Activated T-helper 1 cell treated with anti-CD3 and anti-CD28 coated beads, Interleukin-12 subunit alpha, Interleukin-12 subunit beta, Interleukin-2, Interleukin-4 antibody, amounts not matched to agents 30 ng/mL and 10 ng/mL and 1 ng/mL, durations not matched to agents 14 hours and 24 hours and 36 hours (primary cell): ENCODE results near the gene WFIKKN2. TPM values are rescaled to one million over a fixed set of nuclear protein-coding genes. Genes with fewer than 3 reads are reported as not detected.

Experiments used
- DNase-seq: peaks from one replicate; pipeline ENCODE4 v3.0.0; 2021; ENCODE audit warnings: low spot score
- H3K27ac Mint-ChIP-seq: one replicate; pipeline ENCODE4 v1.8.0; 2021; ENCODE audit warnings: mild to moderate bottlenecking, mixed read lengths
- H3K27me3 Mint-ChIP-seq: one replicate; pipeline ENCODE4 v1.8.0; 2022; ENCODE audit warnings: mild to moderate bottlenecking, moderate library complexity, mixed read lengths; ENCODE audit not compliant: insufficient read depth
- H3K36me3 Mint-ChIP-seq: one replicate; pipeline ENCODE4 v1.8.0; 2021; ENCODE audit warnings: low read depth, mixed read lengths
- H3K4me1 Mint-ChIP-seq: one replicate; pipeline ENCODE4 v1.8.0; 2021; ENCODE audit warnings: low read depth, mixed read lengths
- H3K4me3 Mint-ChIP-seq: one replicate; pipeline ENCODE4 v1.8.0; 2021; ENCODE audit warnings: mild to moderate bottlenecking, moderate library complexity, mixed read lengths
- H3K9me3 Mint-ChIP-seq: one replicate; pipeline ENCODE4 v1.8.0; 2021; ENCODE audit warnings: mixed read lengths
- intact Hi-C: fragments of 100-400 bp; cut with micrococcal nuclease; formaldehyde crosslinking; loops from one replicate; pipeline ENCODE4 v1.15.1; 2024
- total RNA-seq: library from RNA; stranded (reverse); gene quantifications from 2 replicates; pipeline ENCODE4 v1.2.3, GENCODE V29; 2022

The WFIKKN2 gene
- total RNA-seq, 1 donor from 2014 or later, result not detected

GRCh38 chr17:50831471-50831928 is 3.9 kb upstream of the WFIKKN2 start:
- Mint-ChIP-seq H3K9me3 (no peaks in the 10 kb centered on the region), H3K27ac (no peak overlapping the region), H3K27me3 (peaks cover 15% of the 10 kb centered on the region), H3K36me3 (no peaks in the 10 kb centered on the region), H3K4me1 (no peaks in the 10 kb centered on the region), H3K4me3 (no peak overlapping the region)
- no peak for DNase-seq
- intact Hi-C loops, result no loop called here

GRCh38 chr17:50832267-50832863 is 3.0 kb upstream of the WFIKKN2 start:
- Mint-ChIP-seq H3K4me3 (no peak overlapping the region), H3K9me3 (no peaks in the 10 kb centered on the region), H3K27ac (no peak overlapping the region), H3K27me3 (peaks cover 12% of the 10 kb centered on the region), H3K36me3 (no peaks in the 10 kb centered on the region), H3K4me1 (no peaks in the 10 kb centered on the region)
- intact Hi-C loops, result no loop called here
- DNase-seq, result no peak

- H3K9me3 Mint-ChIP-seq, result no peaks in the 10 kb centered on the region
- intact Hi-C loops, result no loop called here
- no peak overlapping the region for H3K27ac Mint-ChIP-seq
- peaks cover 10% of the 10 kb centered on the region for H3K27me3 Mint-ChIP-seq
- H3K36me3 Mint-ChIP-seq, result no peaks in the 10 kb centered on the region
- H3K4me3 Mint-ChIP-seq, result no peak overlapping the region
- H3K4me1 Mint-ChIP-seq, result no peaks in the 10 kb centered on the region
- DNase-seq, result no peak
Observed at GRCh38 chr17:50832864-50833381, 2.5 kb upstream of the WFIKKN2 start.

GRCh38 chr17:50833510-50834428 is 1.6 kb upstream of the WFIKKN2 start:
- peaks cover 7% of the 10 kb centered on the region for H3K27me3 Mint-ChIP-seq
- DNase-seq, result no peak
- intact Hi-C loops, result no loop called here
- no peaks in the 10 kb centered on the region for H3K36me3 Mint-ChIP-seq
- no peaks in the 10 kb centered on the region for H3K4me1 Mint-ChIP-seq
- no peaks in the 10 kb centered on the region for H3K9me3 Mint-ChIP-seq
- H3K4me3 Mint-ChIP-seq, result no peak overlapping the region
- no peak overlapping the region for H3K27ac Mint-ChIP-seq

GRCh38 chr17:50834429-50835300 is 721 bp upstream of the WFIKKN2 start:
- intact Hi-C loops, result no loop called here
- no peak overlapping the region for H3K4me3 Mint-ChIP-seq
- no peaks in the 10 kb centered on the region for H3K36me3 Mint-ChIP-seq

GRCh38 chr17:50836826-50837225 is 1.4 kb downstream of the WFIKKN2 start:
- Mint-ChIP-seq H3K36me3 (no peaks in the 10 kb centered on the region), H3K27ac (no peak overlapping the region), H3K4me1 (no peaks in the 10 kb centered on the region), H3K9me3 (no peaks in the 10 kb centered on the region), H3K27me3 (peaks cover 5% of the 10 kb centered on the region), H3K4me3 (no peak overlapping the region)
- DNase-seq, result no peak
- intact Hi-C loops, result no loop called here

More at GRCh38 chr17:50834429-50835300, 721 bp upstream of the WFIKKN2 start:
- H3K27ac Mint-ChIP-seq, result no peak overlapping the region
- no peaks in the 10 kb centered on the region for H3K9me3 Mint-ChIP-seq
- H3K27me3 Mint-ChIP-seq, result peaks cover 7% of the 10 kb centered on the region
- DNase-seq, result no peak
- no peaks in the 10 kb centered on the region for H3K4me1 Mint-ChIP-seq

- H3K9me3 Mint-ChIP-seq, result no peaks in the 10 kb centered on the region
- H3K4me1 Mint-ChIP-seq, result no peaks in the 10 kb centered on the region
- H3K27me3 Mint-ChIP-seq, result peaks cover 5% of the 10 kb centered on the region
- H3K36me3 Mint-ChIP-seq, result no peaks in the 10 kb centered on the region
- intact Hi-C loops, result no loop called here
- no peak for DNase-seq
- no peak overlapping the region for H3K4me3 Mint-ChIP-seq
- H3K27ac Mint-ChIP-seq, result no peak overlapping the region
Observed at GRCh38 chr17:50837286-50837979, 2.0 kb downstream of the WFIKKN2 start.

- no peak overlapping the region for H3K27ac Mint-ChIP-seq
- H3K27me3 Mint-ChIP-seq, result peaks cover 5% of the 10 kb centered on the region
- H3K4me3 Mint-ChIP-seq, result no peak overlapping the region
- H3K9me3 Mint-ChIP-seq, result no peaks in the 10 kb centered on the region
- H3K4me1 Mint-ChIP-seq, result no peaks in the 10 kb centered on the region
- DNase-seq, result no peak
- H3K36me3 Mint-ChIP-seq, result no peaks in the 10 kb centered on the region
- intact Hi-C loops, result no loop called here
Observed at GRCh38 chr17:50837980-50838954, 2.9 kb downstream of the WFIKKN2 start.

GRCh38 chr17:50839591-50840310 is 4.4 kb downstream of the WFIKKN2 start:
- Mint-ChIP-seq H3K9me3 (no peaks in the 10 kb centered on the region), H3K4me1 (no peaks in the 10 kb centered on the region), H3K4me3 (no peak overlapping the region), H3K27me3 (peaks cover 2% of the 10 kb centered on the region), H3K36me3 (no peaks in the 10 kb centered on the region), H3K27ac (no peak overlapping the region)
- intact Hi-C loops, result no loop called here
- no peak for DNase-seq

GRCh38 chr17:50840311-50840851 is 5.0 kb downstream of the WFIKKN2 start:
- Mint-ChIP-seq H3K36me3 (no peaks in the 10 kb centered on the region), H3K9me3 (no peaks in the 10 kb centered on the region)

More at GRCh38 chr17:50840311-50840851, 5.0 kb downstream of the WFIKKN2 start:
- no peaks in the 10 kb centered on the region for H3K27me3 Mint-ChIP-seq
- DNase-seq, result no peak
- no peak overlapping the region for H3K4me3 Mint-ChIP-seq
- intact Hi-C loops, result no loop called here
- no peak overlapping the region for H3K27ac Mint-ChIP-seq
- H3K4me1 Mint-ChIP-seq, result no peaks in the 10 kb centered on the region
